GM19351 (cell line): Measurements from ENCODE around the gene OMP.

Experiments
- ATAC-seq: cut with Tn5 transposase; IDR thresholded peaks from one replicate; pipeline ENCODE4 v1.9.1; 2021; ENCODE audit warnings: mild to moderate bottlenecking, moderate library complexity; ENCODE audit not compliant: unreplicated experiment

The OMP gene

DNA sequence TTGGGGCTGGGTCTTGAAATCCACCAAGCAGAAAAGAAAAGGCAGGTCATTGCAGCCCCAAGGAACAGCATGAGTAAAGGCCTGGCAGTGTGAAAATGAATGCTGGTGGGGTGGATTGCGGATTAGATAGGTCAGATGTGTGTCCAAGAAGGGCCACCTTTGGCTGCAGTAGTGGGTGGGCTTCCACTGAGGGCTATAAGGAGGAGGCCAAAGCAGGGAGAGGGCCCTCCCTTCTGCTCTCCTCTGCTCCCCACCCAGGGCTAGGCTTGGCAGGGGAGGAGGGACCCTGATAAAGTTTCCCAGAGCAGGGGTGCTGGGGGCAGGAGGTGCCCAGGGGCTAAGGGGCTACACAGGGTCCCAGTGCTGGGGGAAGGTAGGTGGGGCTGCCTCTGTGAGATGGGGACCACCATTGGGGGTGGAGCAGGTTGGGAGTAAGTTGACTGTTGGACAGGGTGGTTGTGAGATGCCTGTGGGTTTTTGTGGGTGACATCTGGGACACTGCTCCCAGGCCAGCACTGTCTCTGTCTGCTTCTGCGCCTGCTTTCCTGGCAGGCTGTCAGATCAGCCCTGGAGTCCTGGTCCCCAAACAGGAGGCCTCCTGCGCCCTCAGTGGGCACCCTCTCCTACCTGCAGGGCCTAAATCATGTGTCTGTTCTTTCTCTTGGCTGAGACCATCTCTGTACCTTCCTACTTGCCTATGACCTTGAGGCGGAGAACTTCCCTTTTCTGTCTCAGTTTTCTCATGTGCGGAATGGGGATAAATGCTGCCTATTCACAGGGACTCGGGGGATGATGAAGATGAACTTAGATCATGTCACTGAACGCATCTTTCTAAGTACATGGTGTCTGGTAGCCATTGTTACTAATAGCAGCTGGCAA lies 33.9 kb upstream of the OMP start:
- no peak for ATAC-seq

DNA sequence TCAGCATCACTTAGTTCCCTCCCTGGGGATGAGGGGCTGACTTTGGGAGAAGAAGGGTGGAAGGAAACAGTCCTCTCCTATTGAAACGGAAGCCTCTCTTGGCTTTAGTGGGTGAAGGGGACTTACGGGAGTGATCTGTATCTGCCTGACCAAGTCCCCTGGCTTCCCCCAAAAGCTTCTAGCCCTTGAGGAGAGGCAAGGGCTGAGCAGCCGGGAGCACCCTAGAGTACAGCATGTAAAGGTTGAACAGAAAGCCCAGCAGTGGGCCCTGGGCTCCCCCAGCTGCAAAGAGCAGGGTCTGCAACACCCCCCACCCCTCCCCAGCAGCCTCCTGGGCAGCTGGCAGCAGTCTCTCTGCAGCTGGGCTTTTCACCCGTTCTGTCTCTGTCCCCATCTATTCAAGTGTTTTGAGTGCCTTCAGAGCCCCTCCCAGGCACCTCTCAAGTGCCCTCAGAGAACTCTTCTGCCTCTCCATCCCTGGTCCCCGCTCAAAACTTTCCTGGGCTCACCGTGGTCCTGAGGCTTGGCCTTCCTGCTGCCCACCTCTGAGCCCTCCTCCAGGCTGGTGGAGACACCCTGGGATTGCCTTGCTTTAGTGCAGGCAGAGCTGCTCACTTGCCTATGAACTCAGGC lies 33.2 kb upstream of the OMP start:
- ATAC-seq = no peak

DNA sequence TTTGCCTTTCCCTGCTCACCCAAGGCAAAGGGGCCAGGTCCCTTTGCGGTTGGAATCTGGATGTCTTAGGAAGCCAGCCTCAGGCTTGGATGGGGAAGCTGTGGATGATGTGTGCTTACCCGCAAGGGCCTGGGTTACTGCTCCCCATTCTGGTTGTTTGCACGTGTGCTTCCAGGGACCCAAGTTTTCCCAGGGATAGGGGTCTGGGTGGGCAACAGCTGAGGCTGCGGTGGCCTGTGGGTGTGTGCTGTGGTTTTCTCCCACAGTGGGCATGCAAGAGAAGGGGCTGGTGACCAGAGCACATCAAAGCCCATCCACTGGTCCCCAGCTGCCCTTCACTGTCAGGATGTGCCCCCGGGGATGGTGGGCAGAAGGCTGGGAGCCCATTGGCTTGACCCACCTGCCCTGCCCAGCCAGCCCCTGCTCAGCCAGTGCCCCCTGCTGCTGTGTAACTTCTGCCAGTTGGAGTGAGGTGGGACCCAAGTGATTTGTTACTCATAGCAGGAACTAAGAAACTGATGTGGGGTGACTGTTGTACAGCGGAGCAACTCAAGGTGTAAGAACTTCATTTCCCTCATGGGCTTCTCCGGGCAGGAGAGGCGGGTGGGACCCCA lies 32.6 kb upstream of the OMP start:
- no peak for ATAC-seq

DNA sequence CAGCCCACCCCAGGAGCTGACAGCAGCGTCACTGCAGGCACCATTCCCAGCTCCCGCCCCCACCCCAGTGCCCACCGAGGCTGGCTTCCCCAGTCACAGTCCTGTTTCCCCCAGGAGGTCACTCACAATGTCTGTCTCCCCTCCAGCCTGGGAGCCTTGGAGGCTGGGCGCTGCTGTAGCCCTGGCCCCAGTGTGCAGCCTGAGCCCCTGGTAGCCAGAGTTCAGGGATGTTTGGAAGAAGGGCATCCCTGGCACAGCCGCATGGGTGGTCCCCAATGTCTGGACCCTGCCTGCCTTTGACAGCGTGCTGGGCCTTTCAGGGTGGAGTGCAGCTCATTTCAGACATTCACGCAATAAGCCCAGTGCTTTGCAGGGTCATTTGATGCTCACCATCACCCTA lies 31.6 kb upstream of the OMP start:
- no peak for ATAC-seq

DNA sequence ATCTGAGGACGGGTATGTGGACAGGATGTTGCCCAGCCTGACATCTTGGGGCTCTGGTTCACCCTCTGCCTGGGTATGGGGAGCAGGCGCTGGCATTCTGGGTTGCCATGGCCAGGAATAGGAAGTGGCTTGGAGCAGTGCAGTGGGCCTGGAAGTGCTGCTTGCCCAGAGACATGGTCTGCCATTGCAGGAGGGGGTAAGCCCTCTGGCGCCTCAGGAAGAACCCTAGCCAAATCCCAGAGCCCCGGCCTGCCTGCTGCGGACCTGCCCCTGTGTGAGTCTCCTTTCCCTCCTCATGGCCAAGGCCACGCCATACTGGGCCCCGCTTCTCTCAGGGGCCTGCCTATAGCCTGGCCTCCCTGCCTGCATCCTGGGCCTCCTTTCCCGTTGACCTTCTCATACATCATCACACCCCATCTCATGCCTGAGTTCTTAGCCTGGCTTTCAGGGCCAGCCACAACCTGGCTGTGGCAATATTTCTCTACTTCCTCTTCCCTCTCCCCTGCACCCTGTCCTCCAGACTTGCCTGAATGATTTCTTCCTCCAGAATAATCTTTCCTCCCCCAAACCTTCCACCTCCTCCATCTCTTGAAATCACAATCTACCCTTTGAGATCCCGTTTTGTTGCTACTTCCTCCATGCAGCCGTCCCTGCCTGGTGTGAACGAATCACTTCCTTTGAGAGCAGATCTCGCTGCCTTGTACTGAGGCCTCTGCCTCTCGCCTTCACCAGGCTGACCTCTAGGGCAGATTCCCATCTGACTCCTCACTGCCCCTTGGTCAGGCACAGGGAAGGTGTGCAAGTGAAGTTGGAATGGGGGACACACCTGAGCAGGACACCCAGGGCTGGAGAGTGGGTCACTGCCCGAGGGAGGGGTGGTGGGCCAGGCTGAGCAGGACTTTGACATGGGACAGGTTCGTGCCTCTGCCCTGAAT lies 30.7 kb upstream of the OMP start:
- no peak for ATAC-seq

DNA sequence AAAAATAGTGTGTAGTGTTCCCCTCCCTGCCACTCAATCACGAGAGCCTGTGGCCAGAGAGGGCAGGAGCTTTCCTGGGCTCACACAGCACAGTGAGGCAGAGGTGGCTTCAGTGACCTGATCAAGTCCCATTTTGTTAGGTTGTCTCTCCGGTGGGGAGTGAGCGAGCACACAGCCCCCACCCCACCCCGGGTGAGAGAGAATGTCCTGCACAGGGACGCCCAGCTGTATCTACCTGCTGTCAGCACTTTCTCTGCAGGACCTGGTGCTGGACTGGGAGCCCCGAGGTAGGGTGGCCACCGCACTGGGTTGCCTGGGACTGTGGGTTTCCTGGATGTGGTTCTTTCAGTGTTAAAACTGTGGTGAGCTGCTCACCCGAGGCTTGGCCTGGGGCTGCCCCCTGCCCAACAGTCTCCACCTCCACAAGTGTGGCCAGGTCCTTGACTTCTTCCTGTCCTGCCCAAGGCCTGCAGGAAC lies 29.8 kb upstream of the OMP start:
- no peak for ATAC-seq

DNA sequence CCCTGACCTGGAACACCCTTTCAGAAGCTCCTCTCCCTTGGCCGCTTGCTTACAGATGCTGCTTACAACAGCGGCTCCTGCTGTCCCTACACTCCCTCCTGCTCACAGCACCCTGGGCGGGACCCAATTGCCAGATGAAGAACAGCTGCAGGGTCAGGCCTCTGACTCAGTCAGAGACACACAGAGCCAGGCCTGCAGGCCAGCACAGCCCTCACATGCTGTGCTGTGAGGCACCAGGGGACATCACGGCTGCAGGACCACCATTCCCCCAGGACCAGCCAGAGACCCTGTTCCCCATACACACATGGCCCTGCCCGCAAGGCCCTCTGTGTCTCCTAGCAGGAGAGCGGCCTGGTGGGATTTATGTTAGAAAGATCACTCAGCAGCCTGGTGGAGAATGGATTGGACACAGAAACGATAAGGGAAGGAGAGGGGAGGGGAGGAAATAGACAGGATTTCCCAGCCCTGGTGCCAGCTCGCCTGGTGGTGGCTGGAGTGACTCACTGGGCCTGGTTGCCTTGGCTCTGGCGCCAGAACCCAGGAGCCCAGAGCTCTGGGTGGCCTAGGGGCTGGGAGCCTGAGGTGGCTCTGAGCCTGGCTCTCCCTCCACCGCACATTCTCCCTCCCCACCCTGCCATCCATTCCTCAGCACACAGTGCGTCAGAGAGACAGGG lies 29.2 kb upstream of the OMP start:
- no peak for ATAC-seq

DNA sequence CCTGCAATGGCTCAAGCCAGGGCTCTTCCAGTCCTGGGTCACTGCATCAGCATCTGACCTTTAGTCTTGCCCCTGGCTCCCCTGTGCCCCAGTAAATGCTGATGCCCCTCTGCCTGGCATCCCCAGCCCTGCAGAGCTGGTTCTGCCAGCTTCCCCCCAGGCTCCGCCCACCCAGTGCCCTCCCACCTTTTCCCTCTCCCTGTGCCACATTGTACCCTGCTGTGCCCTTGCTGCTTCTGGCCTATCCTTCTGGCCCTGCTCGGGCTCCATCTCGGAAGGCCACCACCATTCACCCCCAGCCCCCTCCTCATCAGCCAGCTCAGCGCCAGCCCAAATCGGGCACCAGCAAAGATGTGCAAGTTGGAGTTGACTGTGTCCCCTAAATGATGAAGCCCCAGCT lies 28.4 kb upstream of the OMP start:
- no peak for ATAC-seq

DNA sequence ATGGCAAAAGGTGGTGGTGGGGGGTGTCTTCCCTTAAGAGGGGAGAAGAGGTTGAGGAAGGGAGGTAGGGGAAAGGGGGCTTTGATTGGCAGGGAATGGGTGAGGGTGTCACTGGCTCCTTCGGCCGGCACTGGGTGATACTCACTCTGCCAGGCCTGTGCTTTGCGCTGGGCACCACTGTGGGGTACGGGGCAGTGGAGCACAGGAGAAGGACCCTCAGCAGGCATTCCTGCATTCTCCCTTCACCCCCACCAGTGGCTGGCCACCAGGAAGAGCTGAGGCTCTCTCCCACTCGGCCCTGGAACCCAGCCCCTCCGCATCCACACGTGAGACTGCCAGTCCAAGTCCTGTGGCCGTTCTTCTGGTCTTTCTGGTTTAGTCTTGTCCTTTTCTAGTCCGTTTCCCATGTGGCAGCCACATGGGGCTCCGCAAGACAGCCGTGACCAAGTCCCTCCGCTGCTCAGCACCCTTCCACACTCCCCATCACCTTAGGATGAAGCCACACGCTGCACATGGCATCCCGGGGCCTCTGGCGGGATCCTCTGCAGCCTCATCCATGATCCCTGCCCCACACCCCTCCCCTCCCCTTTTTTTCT lies 27.9 kb upstream of the OMP start:
- no peak for ATAC-seq

DNA sequence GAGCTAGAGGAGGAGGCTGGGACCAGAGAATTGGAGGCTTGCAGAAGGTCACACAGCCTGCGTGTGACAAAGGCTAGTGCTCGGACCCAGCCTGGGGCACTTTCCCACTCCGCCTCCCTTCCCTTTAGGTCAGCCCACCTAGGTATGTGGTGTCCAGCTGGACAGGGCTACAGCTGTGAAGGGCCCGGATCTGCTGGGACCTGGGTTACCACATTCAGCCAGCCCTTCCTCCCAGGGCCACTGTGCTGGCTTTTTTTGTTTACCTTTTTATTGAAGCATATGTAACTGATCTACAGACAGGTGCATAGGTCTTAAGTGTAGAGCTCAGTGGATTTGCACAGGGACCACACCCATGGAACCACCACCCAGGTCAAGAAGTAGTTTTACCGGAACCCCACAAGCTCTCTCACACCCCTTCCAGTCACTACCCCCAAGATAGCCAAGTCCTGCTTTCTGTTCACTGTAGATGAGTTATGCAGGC lies 27.2 kb upstream of the OMP start:
- no peak for ATAC-seq

DNA sequence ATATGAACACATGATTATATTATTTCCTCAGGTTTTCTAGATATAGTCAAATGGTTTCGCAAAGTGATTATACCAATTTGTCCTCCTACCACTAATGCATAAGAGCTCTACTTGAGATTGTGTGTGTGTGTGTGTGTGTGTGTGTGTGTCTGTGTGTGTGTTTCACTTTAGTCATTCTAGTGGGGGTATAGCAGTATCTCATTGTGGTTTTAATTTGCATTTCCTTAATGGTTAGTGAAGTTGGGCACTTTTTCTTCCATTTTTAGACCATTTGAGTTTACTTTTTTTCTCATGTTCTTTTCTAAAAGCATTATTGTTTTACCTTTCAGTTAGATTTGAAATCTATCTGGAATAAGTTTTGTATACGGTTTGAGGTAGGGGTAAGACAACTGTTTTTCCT lies 23.0 kb upstream of the OMP start:
- ATAC-seq = no peak

DNA sequence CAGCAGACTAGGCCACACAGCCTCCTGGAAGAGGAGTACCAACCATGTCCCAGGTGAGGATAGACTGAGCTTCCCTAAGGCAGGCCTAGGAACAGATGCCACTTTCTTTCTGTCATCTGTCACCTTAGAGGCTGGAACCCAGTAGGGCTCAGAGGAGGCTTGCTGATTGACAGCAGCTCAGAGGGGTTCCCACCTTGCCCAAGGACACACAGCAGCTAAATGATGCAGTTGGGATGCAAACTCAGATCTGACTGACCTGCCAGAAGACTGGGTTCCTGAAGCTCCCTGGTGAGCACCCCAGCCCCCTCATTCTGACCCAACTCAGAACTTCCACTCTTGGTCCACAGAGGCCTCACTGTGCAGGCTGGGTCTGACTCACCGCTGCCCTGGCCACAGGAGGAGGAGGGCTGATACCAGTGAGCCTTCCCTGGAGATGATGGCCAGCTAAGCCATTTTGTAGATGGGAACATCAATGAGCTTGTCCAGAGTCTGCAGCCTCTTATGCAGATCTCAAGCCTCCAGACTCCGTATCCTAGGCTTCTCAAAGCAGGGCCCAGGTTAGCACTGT lies 21.9 kb upstream of the OMP start:
- no peak for ATAC-seq

DNA sequence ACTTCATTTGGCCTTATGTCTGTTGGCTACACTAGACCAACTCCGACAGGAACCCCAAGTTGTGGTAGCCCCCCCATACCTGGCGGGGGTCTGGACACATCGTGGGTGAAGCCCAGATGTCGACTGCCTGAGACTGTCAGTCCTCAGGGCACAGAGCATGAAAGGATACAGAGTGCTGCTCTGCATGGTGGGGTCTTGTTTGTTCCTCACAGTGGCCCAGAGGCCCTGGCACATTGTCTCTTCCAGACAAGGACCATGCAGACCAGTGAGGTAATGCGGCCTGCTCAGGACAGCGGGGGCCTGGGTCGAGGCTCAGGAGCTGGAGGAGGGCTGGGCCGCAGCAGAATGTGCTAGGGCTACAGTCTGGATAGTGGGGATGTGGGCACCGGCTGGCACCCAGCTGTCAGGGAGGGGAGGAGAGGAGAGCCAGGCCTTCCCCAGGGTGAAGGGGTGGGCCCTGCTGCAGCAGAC lies 21.2 kb upstream of the OMP start:
- ATAC-seq = no peak

DNA sequence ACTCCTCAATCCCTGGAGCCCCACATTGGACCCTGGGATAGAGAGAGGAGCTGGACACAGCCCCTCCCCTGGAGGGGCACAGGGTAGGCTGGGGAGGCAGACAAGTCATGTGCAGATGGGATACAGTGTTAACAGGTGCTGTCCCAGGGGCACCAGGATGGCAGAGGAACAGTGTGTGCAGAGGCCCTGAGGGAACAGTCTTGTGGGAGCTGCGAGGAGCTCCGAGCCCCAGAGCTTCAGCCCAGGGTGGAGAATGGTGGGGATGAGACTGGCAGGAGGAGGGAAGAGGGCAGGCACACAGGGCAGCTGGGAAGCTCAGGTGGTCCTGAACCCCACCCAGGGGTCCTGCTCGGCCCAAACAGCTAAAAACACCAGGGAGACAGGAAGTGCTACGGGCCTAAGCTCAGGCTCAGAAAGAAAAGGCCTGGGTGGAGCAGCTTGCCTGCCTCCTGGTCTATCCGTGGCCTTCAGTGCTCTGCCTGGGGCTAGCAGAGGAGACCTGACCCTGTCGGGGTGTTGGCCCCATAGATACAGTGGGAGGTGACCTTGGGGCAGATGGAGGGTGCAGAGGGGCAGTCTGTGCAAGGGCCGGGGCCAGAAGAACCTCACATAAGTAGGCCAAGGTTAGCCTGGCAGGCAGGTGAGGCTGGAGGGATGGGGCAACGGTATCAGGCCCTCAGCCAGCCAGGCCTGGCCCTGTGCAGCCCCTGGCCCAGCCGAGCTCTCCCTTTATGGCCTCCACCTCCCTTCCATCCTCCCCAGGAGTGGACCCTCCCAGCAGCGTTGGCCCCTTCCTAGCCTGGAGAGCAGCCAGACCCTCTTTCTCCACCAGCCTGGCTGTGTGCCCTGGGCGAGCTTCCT lies 20.4 kb upstream of the OMP start:
- no peak for ATAC-seq

DNA sequence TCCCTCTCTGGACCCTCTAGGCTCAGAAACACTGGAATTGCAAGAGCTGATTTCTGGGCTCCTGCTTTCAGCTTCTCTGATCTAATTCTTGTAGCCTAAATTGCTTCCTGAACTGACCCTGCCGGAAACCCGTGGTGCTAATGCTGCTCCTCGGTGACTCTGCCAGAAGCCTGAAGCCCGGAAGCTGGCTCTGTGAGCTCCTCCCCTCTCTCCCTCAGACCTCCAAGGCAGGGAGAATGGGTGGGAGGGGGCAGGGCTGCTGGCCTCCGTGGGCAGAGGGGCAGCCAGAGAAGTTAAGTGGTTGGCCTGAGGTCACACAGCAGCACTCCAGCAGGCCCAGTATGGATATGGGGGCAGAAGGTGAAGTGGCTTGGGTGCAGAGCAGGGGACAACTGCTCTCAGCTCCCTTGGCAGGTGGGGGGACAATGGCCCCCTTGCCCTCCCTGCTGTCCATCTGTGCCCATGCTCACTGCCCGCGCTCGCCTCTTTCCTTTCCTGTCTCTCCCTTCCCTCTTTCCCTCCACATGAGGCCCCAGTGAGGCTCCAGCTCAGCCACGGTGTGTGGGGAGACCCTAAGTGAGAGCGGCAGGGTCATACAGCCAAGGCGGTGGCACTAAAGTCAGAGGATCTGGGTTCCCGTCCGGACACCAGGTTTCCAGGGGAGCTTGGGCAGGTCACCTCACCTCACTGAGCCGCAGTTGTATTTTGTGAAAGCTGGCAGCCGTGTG lies 19.6 kb upstream of the OMP start:
- ATAC-seq = no peak

DNA sequence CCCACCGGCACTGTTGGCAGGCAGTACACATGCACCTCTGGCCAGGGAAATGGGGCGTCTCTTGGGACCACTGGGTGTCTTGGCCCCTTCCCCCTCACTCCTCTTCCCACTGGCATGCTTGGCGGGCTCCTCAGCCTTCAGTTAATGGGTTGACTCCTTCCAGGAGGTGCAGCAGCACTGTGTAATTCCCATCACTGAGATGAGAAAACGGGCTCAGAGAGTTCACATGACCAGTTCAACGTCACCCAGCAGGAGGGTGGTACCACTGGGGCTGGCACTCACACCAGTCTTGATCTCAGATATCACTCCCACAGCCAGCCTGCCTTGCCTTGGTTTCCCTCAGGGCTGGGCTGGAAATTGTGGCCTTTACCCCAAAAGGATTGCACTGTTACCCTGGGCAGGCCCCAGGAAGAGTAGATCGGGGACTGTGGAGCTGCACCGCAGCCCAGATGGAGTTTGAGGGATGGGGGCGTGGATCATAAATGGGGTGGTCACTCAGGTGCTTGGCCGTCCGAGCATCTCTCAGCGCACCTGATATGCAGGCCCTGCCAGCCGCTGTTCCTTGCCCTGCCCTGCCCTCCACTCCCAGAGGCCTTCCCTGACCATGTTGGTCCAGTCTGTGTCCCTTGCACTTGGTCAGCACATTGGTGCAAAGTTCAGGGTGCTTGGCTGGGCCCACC lies 18.9 kb upstream of the OMP start:
- no peak for ATAC-seq

DNA sequence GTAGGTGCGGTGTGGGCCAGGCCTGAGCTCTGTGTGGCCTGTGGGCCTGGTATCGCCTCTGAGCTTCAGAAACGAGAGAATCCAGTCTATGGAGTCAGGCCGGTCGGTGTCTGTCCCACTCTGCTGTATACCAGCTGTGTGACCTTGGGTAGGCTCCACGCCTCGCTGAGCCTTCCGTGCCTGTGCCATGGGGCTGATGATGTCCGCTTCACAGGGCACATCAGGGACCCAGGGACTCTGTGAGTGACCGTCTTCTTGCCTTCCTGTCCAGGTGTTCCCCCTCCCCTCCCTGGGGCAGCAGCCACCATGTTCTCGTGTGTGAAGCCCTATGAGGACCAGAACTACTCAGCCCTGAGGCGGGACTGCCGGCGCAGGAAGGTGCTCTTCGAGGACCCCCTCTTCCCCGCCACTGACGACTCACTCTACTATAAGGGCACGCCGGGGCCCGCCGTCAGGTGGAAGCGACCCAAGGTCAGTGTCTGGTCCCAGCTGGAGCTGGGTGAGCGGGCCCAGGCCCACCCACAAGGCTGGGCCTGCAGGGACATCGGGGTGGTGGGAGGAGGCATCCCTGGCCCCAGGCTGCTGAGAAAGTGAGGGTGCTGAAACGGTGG lies 18.0 kb upstream of the OMP start:
- ATAC-seq = no peak
